Prostate gland (tissue), 2 donors: ENCODE measurements around the gene IRF2BP1.

Experiments
- CTCF ChIP-seq, 4 experiments: fragments of 200-600 bp in 2 of 4; fragments of 450-650 bp in 2 of 4; sonication (generic) in 2 of 4; IDR thresholded peaks; 1 replicate in 3 of 4; 2 replicates in 1 of 4; pipeline ENCODE4 v1.5.1; 2016 to 2019; ENCODE audit warnings: antibody characterized with exemption in 4 of 4, mild to moderate bottlenecking in 2 of 4, moderate library complexity in 2 of 4
- POLR2A ChIP-seq: fragments of 450-650 bp; IDR thresholded peaks from one replicate; pipeline ENCODE4 v1.6.1; 2016; ENCODE audit warnings: antibody characterized with exemption, mild to moderate bottlenecking
- POLR2AphosphoS5 ChIP-seq: sonication (generic); formaldehyde crosslinking; IDR thresholded peaks from one replicate; pipeline ENCODE4 v1.6.1; 2017; ENCODE audit warnings: antibody characterized with exemption

- TF ChIP-seq POLR2AphosphoS5 (no peak), POLR2A (no peak), CTCF (IDR thresholded peaks at IDR 0.05) (no peak)
These were observed 31.7 kb downstream of the IRF2BP1 start for GRCh38 chr19:45854167-45854778.
